HepG2 (cell line): Measurements from ENCODE around the gene PTGDR2. TPM values are rescaled to one million over a fixed set of nuclear protein-coding genes. Genes with fewer than 3 reads are reported as not detected.

Experiments
- ATAC-seq: fragments of 200-7000 bp; cut with Tn5 transposase; 3 replicates; pipeline ENCODE4 v1.9.1; 2020; ENCODE audit warnings: mild to moderate bottlenecking, moderate library complexity
- BruUV-seq: library from RNA; stranded (reverse); fragments of 400-500 nt; replicated peaks from 2 replicates; lab custom pipeline; 2021; lab: Mats Ljungman, UMichigan
- CTCF ChIA-PET: fragments of 300-600 bp; formaldehyde crosslinking; extraction: SDS; loops from one replicate; lab custom pipeline; 2021; ENCODE audit warnings: low total read pairs, inconsistent platforms, low intra/inter-chr PET ratio; lab: Yijun Ruan, JAX
- POLR2A ChIA-PET: fragments of 350-600 bp; sonication (Branson Sonifier 250); formaldehyde crosslinking; loops from one replicate; lab custom pipeline; 2020; ENCODE audit warnings: antibody characterized with exemption, inconsistent platforms; lab: Yijun Ruan, JAX
- DNase-seq: peaks from one replicate; pipeline ENCODE4 v3.0.0-alpha.2; 2015; ENCODE audit warnings: low spot score
- FAIRE-seq: peaks from 3 replicates; lab custom pipeline; 2011; peaks lifted over from hg19 to GRCh38; lab: Jason Lieb, UNC
- H2AFZ ChIP-seq: one replicate; pipeline ENCODE4 v1.6.1; 2011; ENCODE audit warnings: low read length, inconsistent platforms
- H3K27ac ChIP-seq: fragments of 300-600 bp; 3 replicates; pipeline ENCODE4 v1.8.0; 2011; ENCODE audit warnings: mixed run types, mild to moderate bottlenecking, mixed read lengths, low read length, inconsistent platforms; ENCODE audit not compliant: insufficient read depth; ENCODE audit errors: extremely low read length
- H3K27me3 ChIP-seq, 2 experiments: fragments of 200-600 bp in 1 of 2; 2 replicates in 1 of 2; 3 replicates in 1 of 2; pipeline versions ENCODE4 v1.6.0 to v1.8.0; 2011; ENCODE audit warnings: low read length in 2 of 2, mild to moderate bottlenecking in 2 of 2, moderate library complexity in 2 of 2, inconsistent platforms in 1 of 2; ENCODE audit not compliant: insufficient read depth in 2 of 2, control insufficient read depth in 1 of 2
- H3K36me3 ChIP-seq, 2 experiments: fragments of 200-600 bp in 1 of 2; replicated peaks in 1 of 2; 2 replicates in 1 of 2; 3 replicates in 1 of 2; pipeline versions ENCODE4 v1.5.1 to v1.8.0; 2011; ENCODE audit warnings: low read length in 2 of 2, inconsistent platforms in 1 of 2; ENCODE audit not compliant: insufficient read depth in 2 of 2, control insufficient read depth in 1 of 2
- H3K4me1 ChIP-seq: 2 replicates; pipeline ENCODE4 v1.5.1; 2012; ENCODE audit warnings: low read length, inconsistent platforms; ENCODE audit not compliant: insufficient read depth
- H3K4me2 ChIP-seq: 2 replicates; pipeline ENCODE4 v1.6.0; 2011; ENCODE audit warnings: low read depth, low read length, inconsistent platforms
- H3K4me3 ChIP-seq, 3 experiments: fragments of 200-600 bp in 1 of 3; sonication (generic), shearing (Covaris generic) in 1 of 3; replicated peaks in 1 of 3; 2 replicates each; pipeline ENCODE4 v1.5.1; 2011 to 2016; ENCODE audit warnings: low read length in 3 of 3, inconsistent platforms in 2 of 3, low read depth in 2 of 3, mild to moderate bottlenecking in 2 of 3, control low read depth in 1 of 3, mixed read lengths in 1 of 3; ENCODE audit not compliant: insufficient read depth in 1 of 3
- H3K79me2 ChIP-seq: one replicate; pipeline ENCODE4 v1.6.1; 2011; ENCODE audit warnings: low read length, inconsistent platforms; ENCODE audit not compliant: insufficient read depth
- H3K9ac ChIP-seq: 2 replicates; pipeline ENCODE4 v1.6.0; 2011; ENCODE audit warnings: mild to moderate bottlenecking, low read depth, low read length, inconsistent platforms; ENCODE audit not compliant: insufficient read depth
- H3K9me3 ChIP-seq: 2 replicates; pipeline ENCODE4 v1.5.1; 2012; ENCODE audit warnings: mild to moderate bottlenecking, low read length
- H4K20me1 ChIP-seq: 2 replicates; pipeline ENCODE4 v1.6.0; 2011; ENCODE audit warnings: inconsistent platforms, mild to moderate bottlenecking, low read length, moderate library complexity; ENCODE audit not compliant: insufficient read depth
- CBFB ChIP-seq: sonication (generic); formaldehyde crosslinking; IDR thresholded peaks from 2 replicates; pipeline ENCODE4 v1.4.0; 2020; ENCODE audit warnings: missing genetic modification reagents
- CBX5 ChIP-seq: sonication (generic); formaldehyde crosslinking; IDR thresholded peaks from 2 replicates; pipeline ENCODE4 v1.4.0; 2020; ENCODE audit warnings: missing genetic modification reagents, borderline replicate concordance
- FOXJ3 ChIP-seq: sonication (generic); formaldehyde crosslinking; IDR thresholded peaks from 2 replicates; pipeline ENCODE4 v1.4.0; 2020; ENCODE audit warnings: missing genetic modification reagents, mild to moderate bottlenecking, borderline replicate concordance
- KDM2A ChIP-seq: sonication (generic); formaldehyde crosslinking; IDR thresholded peaks from 2 replicates; pipeline ENCODE4 v1.4.0; 2020; ENCODE audit warnings: low read depth, missing genetic modification reagents, borderline replicate concordance
- NFATC3 ChIP-seq: sonication (generic); formaldehyde crosslinking; IDR thresholded peaks from 2 replicates; pipeline ENCODE4 v1.5.1; 2020; ENCODE audit warnings: mild to moderate bottlenecking, missing genetic modification reagents
- NFIC ChIP-seq: IDR thresholded peaks from 2 replicates; pipeline ENCODE4 v1.6.1; 2012; ENCODE audit warnings: mild to moderate bottlenecking, low read length, inconsistent platforms
- PAF1 ChIP-seq: IDR thresholded peaks from 2 replicates; pipeline ENCODE4 v1.6.1; 2016; ENCODE audit warnings: missing genetic modification reagents, missing compliant biosample characterization
- PREB ChIP-seq: sonication (generic); formaldehyde crosslinking; IDR thresholded peaks from 2 replicates; pipeline ENCODE4 v1.4.0; 2020; ENCODE audit warnings: missing genetic modification reagents
- SUZ12 ChIP-seq: fragments of 150-350 bp; IDR thresholded peaks from 2 replicates; pipeline ENCODE4 v1.6.1; 2014; ENCODE audit warnings: low read depth, low read length
- ZNF142 ChIP-seq: sonication (generic); formaldehyde crosslinking; IDR thresholded peaks from 2 replicates; pipeline ENCODE4 v1.4.0; 2020; ENCODE audit warnings: missing genetic modification reagents
- ZNF225 ChIP-seq: sonication (generic); formaldehyde crosslinking; IDR thresholded peaks from 2 replicates; pipeline ENCODE4 v1.4.0; 2020; ENCODE audit warnings: mild to moderate bottlenecking, missing genetic modification reagents
- ZSCAN12 ChIP-seq: sonication (generic); formaldehyde crosslinking; IDR thresholded peaks from 2 replicates; pipeline ENCODE4 v1.9.0; 2021; ENCODE audit warnings: mild to moderate bottlenecking, missing genetic modification reagents
- WGBS: methylation state at CpG from one replicate; pipeline ENCODE4 v1.1.6; 2017; ENCODE audit warnings: low lambda C conversion rate; 5-methylcytosine and 5-hydroxymethylcytosine counted together
- in situ Hi-C: cut with HindIII; loops from 2 replicates; pipeline ENCODE4 v1.10.0; 2017; ENCODE audit warnings: low pct_unique_long_range_greater_than_20kb; ENCODE audit not compliant: extremely low pct_ligation_motif_present
- intact Hi-C: fragments of 100-400 bp; cut with micrococcal nuclease; formaldehyde crosslinking; loops from one replicate; pipeline ENCODE4 v1.10.0; 2022; ENCODE audit not compliant: unreplicated experiment
- polyA plus RNA-seq, 8 experiments: library from polyadenylated mRNA; depleted of rRNA in 3 of 8; stranded (reverse) in 7 of 8; unstranded in 1 of 8; fragments of >200 nt; fragmentation: Illumina TruSeq in 4 of 8; extraction: Trizol in 4 of 8; gene quantifications; 2 replicates each; pipeline versions ENCODE4 v1.2.1 to v1.2.3, GENCODE V29; 2011 to 2016; ENCODE audit warnings: low read depth in 4 of 8, missing spikeins in 1 of 8, mixed read lengths in 1 of 8; ENCODE audit not compliant: insufficient read depth in 1 of 8
- total RNA-seq, 5 experiments: library from RNA; depleted of rRNA; stranded (reverse); fragments of >200 nt; fragmentation: Illumina TruSeq; extraction: Trizol; gene quantifications; 2 replicates each; pipeline ENCODE4 v1.2.3, GENCODE V29; 2016; ENCODE audit warnings: low read depth in 1 of 5
- TF ChIP-seq, protein P1 (sequence below): sonication (generic); formaldehyde crosslinking; IDR thresholded peaks from 2 replicates; pipeline ENCODE4 v1.8.1; 2023; ENCODE audit warnings: mild to moderate bottlenecking, inconsistent platforms, moderate library complexity, missing genetic modification reagents, borderline replicate concordance

The PTGDR2 gene
- total and polyA plus RNA-seq, 2 of the 13 experiments (the other 11 are each of a cell fraction or from before 2014, with no cell fraction given) = 1.9 to 2.5 TPM

DNA sequence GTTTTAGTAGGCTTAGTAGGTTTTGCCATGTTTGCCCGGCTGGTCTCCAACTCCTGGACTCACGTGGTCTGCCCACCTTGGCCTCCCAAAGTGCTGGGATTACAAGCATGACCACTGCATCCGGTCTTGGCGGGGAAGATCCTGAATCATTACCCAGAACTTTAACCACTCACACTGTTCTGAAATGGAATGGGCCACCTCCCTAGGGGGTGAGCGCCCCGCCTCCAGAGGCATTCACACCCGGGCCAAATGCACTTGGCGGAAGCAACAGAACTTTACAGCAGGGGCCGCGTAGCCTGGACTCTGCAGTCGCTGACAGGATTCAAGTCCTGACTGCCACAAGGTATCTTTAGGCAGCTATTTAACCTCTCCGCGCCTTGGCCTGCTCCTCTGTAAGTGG lies 8.5 kb downstream of the PTGDR2 start:
- WGBS = 84% methylated on average over 8 of the region's 13 CpGs
- Histone ChIP-seq H3K4me3 (no peak overlapping the region), H3K9ac (no peak overlapping the region), H3K9me3 (no peaks in the 10 kb centered on the region), H3K4me1 (peaks cover 32% of the 10 kb centered on the region), H3K4me2 (no peak overlapping the region), H3K79me2 (peaks cover 47% of the 10 kb centered on the region), H2AFZ (no peak overlapping the region), H3K36me3 (peaks cover 29 to 54% of the 10 kb centered on the region in 2 experiments), H3K27ac (no peak overlapping the region), H3K27me3 (no peaks in the 10 kb centered on the region; a peak in 1 of 5 replicates), H4K20me1 (peaks cover 13% of the 10 kb centered on the region; the same call in 1 of the 2 replicates)
- FAIRE-seq (no peak), ATAC-seq (no peak), DNase-seq (no peak)
- ChIA-PET CTCF (no interaction called here), POLR2A (no interaction called here)
- BruUV-seq = no TSS peak
- intact Hi-C loops = no loop called here
- in situ Hi-C loops = no loop called here
- TF ChIP-seq FOXJ3 (no peak), KDM2A (no peak), PAF1 (CRISPR knock-in tag) (no peak), ZNF142 (CRISPR knock-in tag) (no peak), ZSCAN12 (CRISPR knock-in tag) (no peak), CBX5 (no peak), PREB (CRISPR knock-in tag) (no peak), NFIC (no peak), NFATC3 (CRISPR knock-in tag) (no peak), ZNF225 (CRISPR knock-in tag) (no peak), SUZ12 (no peak), CBFB (CRISPR knock-in tag) (no peak)
- TF ChIP-seq, protein P1, sequence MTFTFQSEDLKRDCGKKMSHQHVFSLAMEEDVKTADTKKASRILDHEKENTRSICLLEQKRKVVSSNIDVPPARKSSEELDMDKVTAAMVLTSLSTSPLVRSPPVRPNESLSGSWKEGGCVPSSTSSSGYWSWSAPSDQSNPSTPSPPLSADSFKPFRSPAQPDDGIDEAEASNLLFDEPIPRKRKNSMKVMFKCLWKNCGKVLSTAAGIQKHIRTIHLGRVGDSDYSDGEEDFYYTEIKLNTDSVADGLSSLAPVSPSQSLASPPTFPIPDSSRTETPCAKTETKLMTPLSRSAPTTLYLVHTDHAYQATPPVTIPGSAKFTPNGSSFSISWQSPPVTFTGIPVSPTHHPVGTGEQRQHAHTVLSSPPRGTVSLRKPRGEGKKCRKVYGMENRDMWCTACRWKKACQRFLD (CRISPR knock-in tag) = no peak
